HG03521 (cell line): ENCODE data around the gene PTPRZ1.

ENCODE experiments used
- ATAC-seq: cut with Tn5 transposase; IDR thresholded peaks from one replicate; pipeline ENCODE4 v1.9.1; 2021; ENCODE audit warnings: mild to moderate bottlenecking, moderate library complexity; ENCODE audit not compliant: unreplicated experiment

Gene PTPRZ1

DNA sequence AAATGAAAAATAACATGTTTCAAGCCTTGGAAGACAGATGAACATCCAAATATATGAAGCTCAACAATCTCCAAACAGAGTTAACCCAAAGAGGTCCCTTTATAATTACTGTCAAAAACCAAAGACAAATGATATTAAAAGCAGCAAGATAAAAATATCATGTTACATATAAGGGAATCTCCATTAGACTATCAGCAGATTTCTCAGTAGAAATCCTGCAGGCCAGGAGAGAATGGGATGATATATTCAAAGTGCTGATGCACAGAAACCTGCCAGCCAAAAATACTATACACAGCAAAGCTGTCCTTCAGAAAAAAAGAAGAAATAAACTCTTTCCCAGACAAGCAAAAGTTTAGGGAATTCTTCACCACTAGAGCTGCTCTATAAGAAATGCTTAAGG lies 230.1 kb downstream of the PTPRZ1 start:
- ATAC-seq, result no peak
